Stimulated activated CD8-positive, alpha-beta memory T cell treated with anti-CD3 and anti-CD28 coated beads, Interleukin-4, amount 100 ng/mL, for 48 hours (primary cell): Measurements from ENCODE around the gene DCDC2.
"Not testable (repeated sequence)": the region's sequence is repeated elsewhere in the genome, so short reads cannot be mapped to it uniquely, and the experiment has no call there.

Source experiments
- DNase-seq: peaks from one replicate; pipeline ENCODE4 v3.0.0-alpha.2; 2020

Gene DCDC2

GRCh38 chr6:24205020-24205492, 152.8 kb downstream of the DCDC2 start:
- DNase-seq, result no peak

GRCh38 chr6:24204113-24204512, 153.7 kb downstream of the DCDC2 start:
- DNase-seq, result not testable (repeated sequence)

- no peak for DNase-seq
These were observed 160.0 kb downstream of the DCDC2 start for GRCh38 chr6:24197892-24198291.

DNA sequence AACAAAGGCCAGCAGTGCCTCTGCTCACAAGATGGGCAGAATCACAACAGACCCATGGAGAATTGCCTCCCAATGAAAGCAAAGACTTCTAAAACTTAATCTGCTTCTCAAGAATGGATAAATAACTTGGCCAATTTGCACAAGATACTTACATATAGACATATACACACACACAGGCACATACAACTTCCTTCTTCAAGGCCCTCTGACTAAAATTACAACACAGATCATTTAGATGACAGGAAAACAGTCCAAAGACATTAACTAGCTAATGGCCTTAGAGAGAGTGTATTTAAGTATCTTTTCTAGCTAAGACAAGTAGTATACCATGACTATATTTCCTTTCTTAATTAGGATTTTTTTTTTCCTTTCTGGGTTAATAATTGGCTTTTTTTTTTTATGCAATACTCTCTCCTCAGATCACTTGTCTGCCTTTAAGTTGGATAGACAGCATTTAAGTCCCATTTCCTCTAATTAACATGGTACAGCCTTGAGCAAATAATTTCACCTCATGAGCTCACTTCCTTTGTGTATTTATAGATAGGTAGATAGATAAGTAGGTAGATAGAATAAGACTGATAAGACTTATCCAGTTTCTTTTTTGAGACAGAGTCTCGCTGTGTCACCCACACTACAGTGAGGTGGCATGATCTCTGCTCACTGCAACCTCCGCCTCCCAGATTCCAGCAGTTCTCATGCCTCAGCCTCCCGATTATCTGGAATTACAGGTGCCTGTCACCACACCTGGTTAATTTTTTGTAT, 161.8 kb downstream of the DCDC2 start:
- DNase-seq, result no peak

DNA sequence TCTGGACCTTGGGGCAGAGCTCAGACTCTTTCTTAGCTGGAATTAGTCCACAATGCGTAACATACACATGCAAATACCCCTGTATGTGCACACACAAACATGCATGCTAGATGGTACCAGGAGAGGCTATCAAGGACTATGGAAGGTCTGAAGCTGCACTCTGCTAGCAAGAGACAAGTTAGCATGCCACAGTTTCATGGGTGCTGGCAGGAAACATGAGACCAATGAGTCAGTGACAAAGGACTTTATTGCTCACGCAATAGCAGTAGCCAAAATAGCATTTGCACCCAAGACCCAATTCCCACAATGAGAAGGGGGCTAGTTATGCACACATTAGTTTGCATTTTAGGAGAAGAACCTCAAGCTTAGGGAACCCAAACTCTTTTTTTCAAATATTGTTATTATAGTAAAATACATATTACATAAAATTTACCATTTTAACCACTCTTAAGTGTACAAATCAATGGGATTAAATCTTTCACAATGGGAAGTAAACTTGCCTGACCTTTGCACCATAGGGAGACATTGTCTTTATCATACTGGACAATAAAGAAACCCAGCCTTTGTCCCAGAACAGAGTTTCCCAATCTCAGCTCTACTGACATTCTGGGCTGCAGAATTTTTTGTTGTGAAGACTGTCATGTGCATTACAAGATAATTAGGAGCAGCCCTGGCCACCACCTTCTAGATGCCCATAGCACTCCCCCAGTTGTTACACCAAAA, 162.7 kb downstream of the DCDC2 start:
- DNase-seq, result no peak

GRCh38 chr6:24193364-24193763, 164.5 kb downstream of the DCDC2 start:
- DNase-seq, result no peak

GRCh38 chr6:24191346-24191745, 166.5 kb downstream of the DCDC2 start:
- DNase-seq, result no peak

DNA sequence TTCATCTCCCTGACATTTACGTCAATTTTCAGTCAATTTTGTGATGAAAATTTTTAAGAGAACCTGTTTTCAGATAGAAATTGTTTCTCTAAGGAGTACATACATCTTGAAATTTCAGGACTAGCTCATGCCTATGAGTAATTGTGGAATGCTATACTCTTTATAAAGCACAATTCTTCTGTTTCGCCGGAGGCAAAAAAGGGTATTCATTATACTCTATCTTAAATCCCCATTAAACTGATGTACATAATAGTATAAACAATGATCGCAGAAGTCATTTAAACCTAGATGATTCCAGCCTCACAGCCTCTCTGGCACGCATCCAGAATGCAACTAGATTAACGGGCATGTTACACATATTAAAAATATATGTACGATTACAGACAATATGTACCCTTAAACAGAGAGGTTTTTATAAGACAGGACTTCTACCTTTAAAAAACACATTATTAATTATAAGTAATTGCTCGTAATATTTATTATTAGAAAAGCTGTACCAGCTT, 169.2 kb downstream of the DCDC2 start:
- DNase-seq, result no peak

DNA sequence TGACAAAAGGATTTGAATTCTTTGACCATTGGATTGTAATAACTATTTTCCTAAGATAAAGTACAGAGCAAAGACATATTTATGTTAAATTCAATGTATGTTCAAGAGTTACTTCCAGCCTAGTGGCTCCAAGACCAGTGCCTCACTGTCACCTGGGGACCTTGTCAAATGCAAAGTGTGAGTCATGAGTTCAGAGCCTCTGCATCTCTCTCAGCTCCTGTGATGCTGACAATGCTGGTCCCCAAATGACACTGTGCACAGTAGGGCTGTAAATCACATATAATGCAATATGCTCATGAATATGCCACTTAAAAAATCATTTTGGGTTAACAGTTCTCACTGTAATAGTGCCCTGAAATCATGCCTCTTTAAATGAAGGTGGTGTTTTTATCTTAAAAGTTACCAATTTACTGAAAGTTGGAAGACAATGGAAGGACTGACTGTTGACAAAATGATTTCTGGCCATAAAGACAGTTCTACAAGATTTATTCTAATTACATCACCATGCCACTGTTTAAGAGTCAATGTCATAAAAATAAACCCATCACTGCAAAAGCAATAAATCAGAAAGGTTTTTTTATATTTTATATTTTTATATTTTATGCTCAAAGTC, 169.8 kb downstream of the DCDC2 start:
- no peak for DNase-seq

GRCh38 chr6:24186349-24186748, 171.5 kb downstream of the DCDC2 start:
- no peak for DNase-seq

DNA sequence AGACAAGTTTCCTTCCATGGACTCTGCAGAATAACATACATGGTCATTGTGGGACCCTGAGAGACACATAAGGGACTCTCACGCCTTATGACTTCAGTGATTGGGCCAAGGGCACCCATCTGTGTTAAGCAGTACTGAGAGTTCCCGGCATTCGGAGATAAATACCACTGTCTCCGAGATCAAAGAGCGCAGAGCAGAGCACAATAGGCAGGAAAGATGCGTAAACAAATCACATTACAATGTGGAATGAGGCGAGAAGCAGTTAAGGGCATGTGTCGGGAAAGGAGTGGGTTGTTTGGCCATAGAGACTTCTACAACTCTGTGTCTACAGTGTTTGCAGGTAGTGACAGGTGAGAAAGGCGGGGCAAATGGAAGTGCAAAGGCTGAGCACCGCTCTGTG, 174.3 kb downstream of the DCDC2 start:
- no peak for DNase-seq

- DNase-seq, result no peak
These were observed 200.0 kb downstream of the DCDC2 start for GRCh38 chr6:24157886-24158285.

DNA sequence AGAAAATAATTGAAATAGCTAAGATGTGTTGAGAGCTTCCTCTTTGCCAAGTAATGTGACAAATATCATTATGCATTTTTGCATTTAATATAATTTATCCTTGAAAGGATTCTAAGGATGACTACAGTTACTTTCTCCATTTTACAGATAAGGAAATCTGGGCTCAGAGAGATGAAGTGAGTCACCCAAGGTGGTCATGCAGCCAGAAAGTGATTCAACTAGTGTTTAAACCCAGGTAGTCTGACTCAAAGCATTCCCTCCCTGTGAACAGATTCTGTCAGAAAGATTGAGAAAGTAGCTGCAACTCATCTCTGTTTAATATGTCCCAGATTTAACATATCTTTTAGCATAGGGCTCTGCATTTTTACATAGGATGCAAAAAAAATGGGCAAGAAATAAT, 203.7 kb downstream of the DCDC2 start:
- DNase-seq, result no peak

GRCh38 chr6:24152014-24152413, 205.8 kb downstream of the DCDC2 start:
- DNase-seq, result no peak

DNA sequence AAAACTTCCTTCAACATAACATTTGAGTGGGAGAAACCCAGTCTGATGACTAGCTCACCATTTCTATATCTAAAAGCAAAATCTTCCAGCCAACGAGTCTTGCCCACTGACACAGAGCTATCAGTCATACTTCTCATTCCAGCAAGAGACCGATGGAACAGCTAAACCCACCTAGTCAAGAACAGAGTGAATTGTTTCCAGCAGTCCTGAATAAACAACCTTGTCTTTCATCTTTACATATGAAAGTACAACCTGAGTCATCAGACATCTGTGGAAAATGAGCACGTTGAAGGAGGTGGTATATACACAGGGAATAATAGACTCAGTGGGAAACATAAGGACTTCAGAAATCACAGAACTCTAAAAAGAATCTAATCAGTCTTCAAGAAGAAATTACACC, 208.0 kb downstream of the DCDC2 start:
- no peak for DNase-seq

DNA sequence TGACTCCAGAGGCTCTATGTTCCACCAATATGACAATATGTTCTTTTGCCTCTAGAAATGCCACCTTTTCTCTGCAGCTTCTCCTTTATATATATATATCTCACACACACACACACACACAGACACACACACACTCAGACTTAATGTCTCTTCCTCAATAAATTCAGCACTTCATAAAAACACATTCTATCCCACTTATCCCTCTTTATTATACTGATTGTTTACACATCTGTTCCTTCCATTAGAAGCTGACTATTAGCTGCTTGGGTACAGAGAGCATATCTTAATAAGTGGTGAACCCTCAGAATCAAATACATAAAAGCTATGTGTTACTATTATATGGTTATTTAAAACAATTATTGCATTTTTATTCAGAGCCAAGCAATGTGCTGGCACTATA, 208.6 kb downstream of the DCDC2 start:
- no peak for DNase-seq

- no peak for DNase-seq
These were observed 209.2 kb downstream of the DCDC2 start for GRCh38 chr6:24148684-24149083.

- DNase-seq, result no peak
These were observed 209.7 kb downstream of the DCDC2 start for GRCh38 chr6:24148154-24148570.

DNA sequence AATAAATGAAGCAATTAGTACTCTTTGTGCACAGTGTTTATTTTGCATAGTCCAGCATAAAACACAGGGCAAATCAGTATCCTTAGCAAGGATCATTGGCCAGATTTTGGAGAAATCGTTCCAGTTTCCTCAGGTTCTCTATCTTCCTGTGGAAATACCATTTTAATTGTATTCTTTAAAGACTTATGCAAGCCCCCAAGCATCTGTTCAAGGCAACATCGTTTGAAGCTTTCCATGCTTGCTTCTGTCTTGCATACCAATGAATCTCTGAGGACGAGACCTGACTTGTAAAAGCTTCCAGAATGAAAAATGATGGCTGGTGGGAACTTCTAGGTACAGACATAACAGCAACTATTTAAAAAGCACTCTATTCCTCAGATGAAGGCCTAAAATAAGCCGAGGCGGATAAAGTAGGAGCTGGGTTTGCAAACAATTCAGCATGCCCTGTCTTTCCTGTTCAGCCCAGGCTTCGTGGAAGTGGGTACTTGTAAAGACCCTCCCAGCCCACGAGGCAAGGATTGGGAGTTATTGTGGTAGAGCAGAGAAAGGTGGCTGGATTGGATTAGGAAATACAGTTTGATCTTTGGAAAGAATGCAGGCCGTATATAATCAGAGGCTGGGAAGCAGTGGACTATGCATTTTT, 210.2 kb downstream of the DCDC2 start:
- no peak for DNase-seq

- no peak for DNase-seq
These were observed 211.0 kb downstream of the DCDC2 start for GRCh38 chr6:24146871-24147270.

- no peak for DNase-seq
These were observed 212.1 kb downstream of the DCDC2 start for GRCh38 chr6:24145690-24146131.

- DNase-seq, result not testable (repeated sequence)
These were observed 215.1 kb downstream of the DCDC2 start for GRCh38 chr6:24142733-24143132.

GRCh38 chr6:24140591-24140990, 217.3 kb downstream of the DCDC2 start:
- DNase-seq, result no peak
